GM21576 (cell line): ENCODE measurements around the gene PLCB4.

Source experiments
- ATAC-seq: cut with Tn5 transposase; IDR thresholded peaks from one replicate; pipeline ENCODE4 v1.9.1; 2021; ENCODE audit warnings: mild to moderate bottlenecking, moderate library complexity; ENCODE audit not compliant: unreplicated experiment

The PLCB4 gene

DNA sequence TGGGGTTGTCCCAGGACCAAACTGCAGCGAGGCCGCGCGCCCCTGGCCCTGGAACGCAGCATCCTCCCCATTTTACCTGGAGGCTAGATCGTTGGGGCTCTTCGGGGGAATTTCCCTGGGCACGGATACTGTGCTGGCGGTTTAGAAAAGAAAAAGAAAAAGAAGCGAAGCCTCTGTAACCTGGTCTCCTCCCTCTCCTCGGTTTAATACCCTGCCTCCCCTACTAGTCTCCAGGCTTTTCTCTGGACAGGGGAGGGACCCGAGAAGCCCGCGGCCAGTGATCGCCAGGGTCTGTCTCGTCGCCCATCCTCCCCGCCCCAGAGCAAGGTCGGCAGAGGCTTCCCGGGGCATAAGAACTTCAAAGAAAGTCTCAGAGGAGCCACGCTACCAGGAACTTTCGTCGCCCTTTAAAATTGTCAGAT lies 439.4 kb downstream of the PLCB4 start:
- ATAC-seq = no peak

DNA sequence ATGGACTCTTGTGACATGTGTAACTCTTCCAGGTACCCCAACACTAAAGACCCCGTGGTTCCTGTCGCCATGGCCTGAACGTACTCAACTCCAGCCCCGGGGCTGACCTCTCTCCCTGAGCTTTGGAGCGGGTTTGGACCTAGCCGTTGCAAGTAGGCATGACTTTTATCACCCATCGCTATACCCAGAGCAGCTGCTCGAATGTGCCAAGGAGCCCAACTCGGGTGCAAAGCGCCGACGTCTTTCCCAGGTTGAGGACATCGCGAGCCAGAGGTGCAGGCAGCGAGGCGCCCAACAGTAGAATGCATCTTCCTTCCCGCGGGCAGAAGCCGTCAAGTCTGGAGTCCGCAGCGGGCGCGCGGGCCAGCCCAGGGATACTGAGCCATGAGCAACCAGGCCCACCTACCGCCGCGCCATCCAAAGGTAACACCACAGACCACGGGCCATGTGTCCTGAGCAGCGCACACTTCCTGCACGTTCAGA lies 439.9 kb downstream of the PLCB4 start:
- no peak for ATAC-seq

- no peak for ATAC-seq
These were observed 440.4 kb downstream of the PLCB4 start for GRCh38 chr20:9509246-9509645.

DNA sequence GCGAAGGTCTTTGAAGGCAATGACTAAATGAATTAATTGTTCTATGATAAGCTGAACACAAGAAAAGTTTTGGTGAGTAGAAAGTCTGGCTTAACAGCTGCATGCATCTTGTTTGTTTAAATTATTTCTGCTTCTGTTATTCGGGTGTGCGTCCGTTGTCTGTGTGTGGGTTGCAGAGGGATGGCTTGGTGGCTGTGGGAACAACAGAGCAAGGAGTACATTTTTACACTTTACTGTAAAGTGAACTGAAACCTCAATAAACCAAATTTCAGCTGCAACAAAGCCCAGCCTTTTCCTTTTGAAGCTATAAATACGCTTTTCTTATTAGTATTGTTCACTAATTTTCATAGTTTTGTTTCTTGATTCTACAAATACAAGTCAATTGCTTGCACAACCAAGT lies 442.0 kb downstream of the PLCB4 start:
- ATAC-seq = no peak

DNA sequence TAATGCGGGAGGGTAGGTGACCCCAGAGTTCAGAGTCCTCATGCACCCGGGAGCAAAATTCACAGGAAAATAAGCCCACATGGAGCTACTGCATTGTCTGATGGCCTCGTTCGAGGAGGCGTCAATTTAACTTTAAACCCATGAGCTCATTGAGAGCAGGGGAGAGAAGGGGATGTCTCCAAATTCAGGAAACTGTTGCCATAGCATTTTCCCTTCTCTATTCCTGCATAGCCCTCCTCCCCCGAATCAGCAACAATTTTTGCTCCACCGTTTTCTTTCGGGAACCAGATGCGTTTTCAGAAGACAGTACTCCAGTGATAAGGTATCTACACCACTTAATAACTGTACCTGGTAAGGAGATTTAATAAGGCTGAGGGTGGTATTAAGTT lies 445.2 kb downstream of the PLCB4 start:
- ATAC-seq = no peak

DNA sequence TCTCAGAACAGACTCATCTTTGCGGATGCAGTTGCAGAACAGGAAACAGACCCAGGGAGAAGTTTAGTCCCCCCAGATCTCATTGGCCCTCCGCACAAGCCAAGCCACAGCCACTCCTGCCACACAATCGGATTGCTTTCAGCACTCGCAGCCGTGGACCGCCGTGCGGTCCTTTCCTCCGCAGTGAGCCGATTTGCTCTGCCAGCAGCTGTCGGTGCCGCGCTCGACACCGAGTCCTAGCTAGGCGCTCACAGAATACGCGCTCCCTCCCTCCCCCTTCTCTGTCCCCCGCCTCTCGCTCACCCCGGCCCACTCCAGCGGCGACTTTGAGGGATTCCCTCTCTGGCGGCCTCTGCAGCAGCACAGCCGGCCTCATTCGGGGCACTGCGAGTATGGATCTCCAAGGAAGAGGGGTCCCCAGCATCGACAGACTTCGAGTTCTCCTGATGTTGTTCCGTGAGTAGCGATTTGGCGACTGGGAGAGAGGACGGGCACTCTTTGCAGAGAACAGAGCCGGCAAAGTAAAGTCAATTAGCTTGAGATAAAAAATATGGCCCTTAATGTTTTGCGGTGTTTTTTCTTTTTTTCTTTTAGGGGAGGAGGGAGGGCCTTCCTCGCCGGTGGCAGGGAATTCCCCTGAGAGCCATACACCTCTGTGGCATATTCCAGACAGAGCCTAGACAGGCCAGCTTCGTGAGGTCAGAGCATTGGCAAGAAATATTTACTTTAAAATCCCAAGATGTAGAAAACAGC lies 445.8 kb downstream of the PLCB4 start, which contains the start of gene LAMP5:
Gene LAMP5, plus strand, starts transcription at position 130 of the 753 bp plus-strand sequence. Its CDS starts 263 bp downstream, at position 393.
- ATAC-seq = no peak

DNA sequence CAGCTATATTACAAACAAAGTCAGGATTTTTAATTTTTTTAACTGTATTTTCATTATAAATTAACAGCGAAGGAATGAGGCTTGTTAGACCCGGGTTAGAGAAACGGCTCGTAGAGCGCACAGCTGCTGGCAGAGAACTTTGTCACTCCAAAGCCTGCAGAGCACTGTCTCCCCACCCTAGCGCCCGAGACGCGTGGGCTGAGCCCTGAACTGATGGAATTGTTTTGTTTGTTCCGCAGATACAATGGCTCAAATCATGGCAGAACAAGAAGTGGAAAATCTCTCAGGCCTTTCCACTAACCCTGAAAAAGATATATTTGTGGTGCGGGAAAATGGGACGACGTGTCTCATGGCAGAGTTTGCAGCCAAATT lies 446.3 kb downstream of the PLCB4 start:
- ATAC-seq = no peak

DNA sequence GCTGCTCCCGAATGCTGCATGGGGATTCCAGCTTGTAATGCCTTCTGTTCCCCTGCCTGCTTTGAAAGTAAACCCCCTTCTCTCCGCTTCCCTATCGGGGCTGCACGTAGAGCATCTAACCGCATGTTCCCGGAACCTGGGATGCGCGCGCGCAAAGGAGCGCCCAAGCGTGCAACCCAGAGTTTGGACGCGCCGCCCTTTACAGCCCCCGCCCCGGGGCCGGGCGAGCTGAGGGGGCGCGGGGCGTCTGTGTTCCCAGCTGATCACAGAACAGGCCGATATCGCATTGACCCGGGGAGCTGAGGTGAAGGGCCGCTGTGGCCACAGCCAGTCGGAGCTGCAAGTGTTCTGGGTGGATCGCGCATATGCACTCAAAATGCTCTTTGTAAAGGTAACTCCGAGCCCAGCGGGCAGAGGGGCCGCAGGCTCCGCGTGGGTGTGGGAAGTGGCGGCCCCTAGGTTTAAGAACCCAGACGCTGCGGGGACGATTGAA lies 446.9 kb downstream of the PLCB4 start:
- ATAC-seq = no peak

DNA sequence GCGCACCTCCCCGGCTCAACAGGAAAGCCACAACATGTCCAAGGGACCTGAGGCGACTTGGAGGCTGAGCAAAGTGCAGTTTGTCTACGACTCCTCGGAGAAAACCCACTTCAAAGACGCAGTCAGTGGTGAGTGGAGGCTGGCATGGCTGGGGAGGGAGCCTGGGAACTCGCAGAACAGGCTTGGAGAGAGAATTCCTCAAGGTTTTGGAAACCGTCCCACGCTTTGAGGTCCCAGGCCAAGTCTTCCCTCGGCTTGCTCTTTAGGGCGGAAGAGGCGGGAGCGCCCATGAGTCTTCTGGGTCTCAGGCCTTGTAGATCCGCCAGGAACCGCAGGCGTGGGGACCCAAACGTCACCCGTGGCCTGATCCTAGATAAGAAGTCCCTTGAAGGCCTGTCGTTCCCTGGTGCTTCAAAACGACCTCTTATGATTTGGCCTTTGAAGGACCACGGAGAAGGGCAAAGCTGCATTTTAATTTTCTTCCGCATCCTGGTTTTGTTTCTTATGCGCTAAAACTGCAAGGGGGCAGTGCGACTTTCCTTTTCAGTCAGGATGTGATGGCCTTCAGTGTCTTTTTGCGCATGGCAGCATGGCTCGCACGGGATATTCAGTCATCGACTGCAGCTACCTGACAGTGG lies 447.5 kb downstream of the PLCB4 start:
- ATAC-seq = no peak

DNA sequence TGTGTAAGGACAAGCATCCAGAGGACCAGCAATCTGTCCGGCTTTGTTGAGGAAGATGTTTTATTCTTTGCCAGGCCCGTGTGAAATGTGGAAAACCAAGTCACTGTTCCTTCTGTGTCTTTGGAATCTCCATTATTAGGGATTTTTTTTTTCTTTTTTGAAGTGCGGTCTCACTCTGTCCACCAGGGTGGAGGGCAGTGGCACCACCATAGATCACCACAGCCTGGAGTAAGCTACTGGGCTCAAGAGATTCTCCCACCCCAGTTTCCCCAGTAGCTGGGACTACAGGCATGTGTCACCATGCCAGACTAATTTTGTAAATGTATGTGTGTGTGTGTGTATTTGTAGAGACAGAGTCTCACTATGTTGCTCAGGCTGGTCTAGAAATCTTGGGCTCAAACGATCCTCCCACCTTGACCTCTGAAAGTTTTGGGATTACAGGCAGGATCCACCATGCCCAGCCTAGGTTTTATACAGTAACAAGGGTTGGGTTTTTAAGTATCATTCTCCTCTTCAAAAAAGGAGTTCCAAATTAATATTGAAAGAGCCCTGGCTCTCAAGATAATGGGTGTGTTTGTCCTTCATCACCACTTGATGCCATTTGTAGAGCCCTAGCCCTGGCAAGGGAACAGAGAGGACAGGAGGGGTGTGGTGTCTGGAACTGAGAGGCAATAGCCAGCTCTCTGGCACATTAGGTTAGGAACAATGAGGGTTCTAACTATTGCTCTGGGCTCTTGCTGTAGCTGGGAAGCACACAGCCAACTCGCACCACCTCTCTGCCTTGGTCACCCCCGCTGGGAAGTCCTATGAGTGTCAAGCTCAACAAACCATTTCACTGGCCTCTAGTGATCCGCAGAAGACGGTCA lies 448.6 kb downstream of the PLCB4 start:
- no peak for ATAC-seq

GRCh38 chr20:9518576-9519175 lies 449.8 kb downstream of the PLCB4 start:
- ATAC-seq = no peak

GRCh38 chr20:9520086-9520485 lies 451.2 kb downstream of the PLCB4 start:
- ATAC-seq = no peak

DNA sequence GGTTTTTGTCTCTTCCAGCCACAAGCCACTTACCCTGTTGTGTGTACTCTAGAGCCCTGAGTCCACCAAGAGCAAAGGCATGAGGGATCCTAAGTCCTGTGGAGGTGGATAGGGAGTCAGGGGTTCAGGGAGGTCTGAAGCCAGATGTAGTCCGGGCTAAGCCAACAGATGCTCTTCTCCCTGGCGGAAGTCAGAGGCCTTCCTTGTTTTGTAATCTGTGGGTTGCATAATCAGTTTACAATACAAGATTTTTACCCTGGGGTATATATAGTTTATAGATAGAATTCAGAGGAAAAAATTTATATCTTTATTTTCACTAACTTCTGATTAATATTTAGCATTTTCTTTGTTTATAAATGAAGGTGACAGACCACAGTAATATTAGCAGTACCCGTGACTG lies 454.7 kb downstream of the PLCB4 start:
- no peak for ATAC-seq
